Esophagus (tissue), 2 donors: ENCODE results near the gene DRGX. TPM values are rescaled to one million over a fixed set of nuclear protein-coding genes. Genes with fewer than 3 reads are reported as not detected.

Source experiments
- H3K27ac ChIP-seq, 2 donors: one replicate each; pipeline ENCODE4 v1.5.1; 2013; ENCODE audit warnings: low read depth in 2 of 2, mild to moderate bottlenecking in 2 of 2, inconsistent platforms in 1 of 2, low read length in 1 of 2, moderate library complexity in 1 of 2
- H3K27me3 ChIP-seq, 2 donors: one replicate each; pipeline ENCODE4 v1.6.1; 2013; ENCODE audit warnings: low read length in 2 of 2, control low read depth in 1 of 2, mild to moderate bottlenecking in 1 of 2; ENCODE audit not compliant: insufficient read depth in 2 of 2, control insufficient read depth in 1 of 2
- H3K36me3 ChIP-seq, 2 donors: one replicate each; pipeline ENCODE4 v1.6.1; 2013; ENCODE audit warnings: low read length in 1 of 2; ENCODE audit not compliant: control insufficient read depth in 2 of 2, insufficient read depth in 2 of 2
- H3K4me1 ChIP-seq, 2 donors: one replicate each; pipeline ENCODE4 v1.6.1; 2013; ENCODE audit warnings: low read length in 1 of 2; ENCODE audit not compliant: control insufficient read depth in 2 of 2, insufficient read depth in 2 of 2
- H3K4me3 ChIP-seq, 2 donors: one replicate each; pipeline ENCODE4 v1.5.1; 2013; ENCODE audit warnings: low read length in 2 of 2, mild to moderate bottlenecking in 2 of 2, low read depth in 1 of 2, moderate library complexity in 1 of 2
- H3K9me3 ChIP-seq, 2 donors: one replicate each; pipeline ENCODE4 v1.6.1; 2013; ENCODE audit warnings: mild to moderate bottlenecking in 2 of 2, low read depth in 1 of 2, low read length in 1 of 2, moderate library complexity in 1 of 2; ENCODE audit not compliant: control insufficient read depth in 2 of 2, insufficient read depth in 1 of 2
- WGBS, 2 donors: extraction: QIAGEN DNeasy Blood & Tissue Kit; methylation state at CpG; one replicate each; pipeline ENCODE4 v1.1.7; 2013; 5-methylcytosine and 5-hydroxymethylcytosine counted together
- polyA plus RNA-seq, 2 donors: library from polyadenylated mRNA; stranded (reverse); fragments of 200-250 nt; gene quantifications; one replicate each; pipeline ENCODE4 v1.2.3, GENCODE V29; 2013
- donor health status: healthy with polysubstance abuse.
- donor health status: Bipolar disorder and iron deficiency.

The DRGX gene
- polyA plus RNA-seq, 2 donors: 0.04 TPM; not detected in 1

- WGBS, 2 donors: 73 to 74% methylated on average over 15 of the region's 15 CpGs
- Histone ChIP-seq H3K36me3 (no peaks in the 10 kb centered on the region), H3K4me3 (no peak overlapping the region), H3K4me1 (peaks cover 0 to 4% of the 10 kb centered on the region in 2 donors), H3K27me3 (no peaks in the 10 kb centered on the region), H3K9me3 (no peaks in the 10 kb centered on the region), H3K27ac (no peak overlapping the region)
Observed at GRCh38 chr10:49360271-49361177, 35.4 kb downstream of the DRGX start.

GRCh38 chr10:49359349-49360270, 36.3 kb downstream of the DRGX start:
- 50 to 52% methylated on average over 12 to 13 of the region's 13 CpGs for WGBS, 2 donors

GRCh38 chr10:49357910-49358309, 38.0 kb downstream of the DRGX start:
- H3K27me3 ChIP-seq: no peaks in the 10 kb centered on the region
- H3K27ac ChIP-seq: no peak overlapping the region
- H3K4me3 ChIP-seq: no peak overlapping the region
- no peaks in the 10 kb centered on the region for H3K36me3 ChIP-seq
- WGBS, 2 donors: 66 to 75% methylated on average over 2 of the region's 2 CpGs
- H3K4me1 ChIP-seq: peaks cover 0 to 4% of the 10 kb centered on the region in 2 donors
- H3K9me3 ChIP-seq: no peaks in the 10 kb centered on the region

More at GRCh38 chr10:49359349-49360270, 36.3 kb downstream of the DRGX start:
- H3K27ac ChIP-seq: no peak overlapping the region
- H3K4me1 ChIP-seq: peaks cover 0 to 4% of the 10 kb centered on the region in 2 donors
- no peaks in the 10 kb centered on the region for H3K9me3 ChIP-seq
- H3K36me3 ChIP-seq: no peaks in the 10 kb centered on the region
- H3K4me3 ChIP-seq: no peak overlapping the region
- no peaks in the 10 kb centered on the region for H3K27me3 ChIP-seq

GRCh38 chr10:49356944-49357343, 38.9 kb downstream of the DRGX start:
- Histone ChIP-seq H3K36me3 (no peaks in the 10 kb centered on the region), H3K9me3 (no peaks in the 10 kb centered on the region), H3K27me3 (no peaks in the 10 kb centered on the region), H3K27ac (no peak overlapping the region), H3K4me3 (no peak overlapping the region), H3K4me1 (peaks cover 0 to 4% of the 10 kb centered on the region in 2 donors)
- 50 to 51% methylated on average over 1 of the region's 1 CpG for WGBS, 2 donors

GRCh38 chr10:49356181-49356580, 39.7 kb downstream of the DRGX start:
- no peak overlapping the region for H3K4me3 ChIP-seq
- peaks cover 0 to 4% of the 10 kb centered on the region in 2 donors for H3K4me1 ChIP-seq
- no peaks in the 10 kb centered on the region for H3K9me3 ChIP-seq
- no peaks in the 10 kb centered on the region for H3K36me3 ChIP-seq
- 79 to 80% methylated on average over 4 of the region's 4 CpGs for WGBS, 2 donors
- H3K27ac ChIP-seq: no peak overlapping the region
- no peaks in the 10 kb centered on the region for H3K27me3 ChIP-seq

GRCh38 chr10:49355221-49355620, 40.7 kb downstream of the DRGX start:
- H3K9me3 ChIP-seq: peaks cover 0 to under 1% of the 10 kb centered on the region in 2 donors
- H3K4me3 ChIP-seq: no peak overlapping the region
- H3K27ac ChIP-seq: no peak overlapping the region
- peaks cover 0 to under 1% of the 10 kb centered on the region in 2 donors for H3K4me1 ChIP-seq
- no peaks in the 10 kb centered on the region for H3K36me3 ChIP-seq
- WGBS, 2 donors: 84 to 89% methylated on average over 3 of the region's 3 CpGs
- H3K27me3 ChIP-seq: no peaks in the 10 kb centered on the region

GRCh38 chr10:49354593-49354992, 41.3 kb downstream of the DRGX start:
- Histone ChIP-seq H3K27me3 (no peaks in the 10 kb centered on the region), H3K9me3 (peaks cover 0 to 6% of the 10 kb centered on the region in 2 donors), H3K4me1 (no peaks in the 10 kb centered on the region), H3K4me3 (no peak overlapping the region), H3K36me3 (no peaks in the 10 kb centered on the region), H3K27ac (no peak overlapping the region)
- WGBS, 2 donors: 86 to 87% methylated on average over 3 of the region's 3 CpGs

- Histone ChIP-seq H3K36me3 (no peaks in the 10 kb centered on the region), H3K4me3 (no peak overlapping the region), H3K27me3 (no peaks in the 10 kb centered on the region), H3K4me1 (no peaks in the 10 kb centered on the region), H3K9me3 (peaks cover 0 to 6% of the 10 kb centered on the region in 2 donors), H3K27ac (no peak overlapping the region)
- WGBS, 2 donors: 89 to 91% methylated on average over 8 of the region's 8 CpGs
Observed at GRCh38 chr10:49353895-49354566, 41.9 kb downstream of the DRGX start.
